DMS 273 (cell line): ENCODE data around the gene TPH2.

Experiments used
- DNase-seq: peaks from one replicate; lab custom pipeline; 2025; ENCODE audit not compliant: unreplicated experiment; lab: John Stamatoyannopoulos, UW

The TPH2 gene

DNA sequence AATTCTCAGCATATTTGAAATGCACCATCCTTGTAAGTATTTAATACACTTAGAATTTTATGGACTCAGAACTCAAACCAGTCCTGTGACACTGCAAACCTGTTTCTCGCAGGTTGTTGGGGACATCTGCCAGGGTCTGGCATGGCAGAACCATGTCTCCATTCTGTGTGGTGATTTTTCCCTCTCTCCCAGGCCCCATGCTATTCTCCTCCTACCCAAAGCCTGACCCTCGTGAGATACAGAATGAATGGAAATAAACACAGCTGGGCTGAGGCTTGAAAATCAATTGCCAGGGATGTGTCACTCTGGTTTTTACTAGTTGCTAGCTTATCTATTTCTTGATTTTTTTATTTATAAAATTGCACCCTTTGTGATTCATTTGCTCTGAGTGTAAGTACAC is 19.8 kb downstream of the TPH2 start:
- no peak for DNase-seq

- DNase-seq = no peak
Observed at GRCh38 chr12:71958993-71959578, 20.4 kb downstream of the TPH2 start.

DNA sequence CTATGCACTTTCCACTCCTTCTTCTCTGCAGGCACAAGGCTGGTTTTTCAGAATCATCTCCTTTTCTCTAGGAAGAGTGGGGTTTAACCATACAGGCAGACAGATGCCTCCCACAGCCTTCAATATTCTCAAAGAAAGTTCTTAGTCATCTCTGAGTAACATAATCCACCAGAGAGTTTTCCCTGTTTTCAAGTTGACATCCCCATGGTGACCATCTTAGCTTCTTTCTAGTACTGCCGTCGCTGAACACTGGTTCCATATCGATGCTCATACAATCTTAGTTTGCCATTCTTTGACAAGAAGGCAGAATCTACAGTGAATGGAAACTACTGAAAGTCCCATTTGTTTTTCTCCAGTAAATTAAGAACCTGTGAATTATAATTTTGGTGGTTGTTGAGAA is 28.6 kb downstream of the TPH2 start:
- no peak for DNase-seq

DNA sequence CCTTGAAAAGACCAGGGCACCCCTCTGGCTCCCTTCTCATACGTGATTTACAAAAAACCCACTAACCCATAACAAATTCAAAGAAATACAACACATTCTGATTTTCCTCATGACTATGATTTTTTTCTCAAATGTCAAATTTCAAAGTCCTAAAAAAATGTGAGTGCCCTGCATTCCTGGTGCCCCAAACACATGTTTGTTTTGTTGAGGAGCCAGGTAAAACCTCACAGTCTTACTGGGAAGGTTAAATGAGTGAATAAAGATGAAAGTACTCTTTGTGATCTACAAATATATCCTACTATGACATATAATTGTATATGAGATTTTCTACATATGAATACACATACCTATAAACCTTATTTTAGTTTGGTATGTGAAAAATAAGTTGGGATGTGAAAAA is 30.7 kb downstream of the TPH2 start:
- no peak for DNase-seq

DNA sequence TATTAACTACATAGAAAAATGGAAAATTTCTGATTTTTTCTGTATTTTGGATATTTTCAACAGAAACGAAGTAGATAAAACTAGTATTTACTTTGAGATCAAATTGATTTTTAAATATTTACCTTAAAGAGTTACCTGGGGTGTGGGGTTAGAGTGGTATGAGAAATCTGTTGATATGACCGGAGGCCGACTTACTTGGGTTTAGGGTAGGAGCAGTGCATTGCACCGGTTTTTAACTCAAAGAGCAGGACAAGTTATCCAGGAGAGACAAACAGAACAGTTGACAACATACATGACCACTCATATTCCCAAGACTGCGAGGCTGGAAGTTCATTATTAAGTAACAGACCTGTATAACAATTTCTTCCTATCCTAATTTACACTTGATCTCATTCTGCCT is 31.4 kb downstream of the TPH2 start:
- DNase-seq = no peak

DNA sequence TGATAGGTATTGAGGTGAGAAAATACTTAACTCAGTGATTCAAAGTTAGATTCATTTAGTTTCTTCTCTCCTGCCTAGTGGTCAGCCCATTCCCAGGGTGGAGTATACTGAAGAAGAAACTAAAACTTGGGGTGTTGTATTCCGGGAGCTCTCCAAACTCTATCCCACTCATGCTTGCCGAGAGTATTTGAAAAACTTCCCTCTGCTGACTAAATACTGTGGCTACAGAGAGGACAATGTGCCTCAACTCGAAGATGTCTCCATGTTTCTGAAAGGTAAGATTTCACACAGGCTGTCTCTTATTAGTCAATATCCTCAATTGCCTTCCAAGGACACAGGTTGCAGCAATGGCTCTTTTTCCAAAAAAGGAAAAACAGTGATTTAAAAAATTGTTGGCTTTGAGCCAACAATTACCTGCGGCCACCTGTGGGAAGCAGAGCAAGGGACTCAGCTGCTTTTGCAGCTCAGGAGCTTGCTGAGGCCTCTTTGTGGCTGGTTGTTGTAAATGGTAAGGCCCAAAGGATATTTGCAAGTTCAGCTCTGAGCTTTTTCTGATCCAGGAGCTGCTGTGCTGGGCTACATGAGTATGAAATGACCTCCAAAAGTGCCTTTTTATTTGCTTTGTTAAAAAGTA is 33.9 kb downstream of the TPH2 start:
- no peak for DNase-seq

GRCh38 chr12:71973687-71974086 is 35.0 kb downstream of the TPH2 start:
- no peak for DNase-seq

DNA sequence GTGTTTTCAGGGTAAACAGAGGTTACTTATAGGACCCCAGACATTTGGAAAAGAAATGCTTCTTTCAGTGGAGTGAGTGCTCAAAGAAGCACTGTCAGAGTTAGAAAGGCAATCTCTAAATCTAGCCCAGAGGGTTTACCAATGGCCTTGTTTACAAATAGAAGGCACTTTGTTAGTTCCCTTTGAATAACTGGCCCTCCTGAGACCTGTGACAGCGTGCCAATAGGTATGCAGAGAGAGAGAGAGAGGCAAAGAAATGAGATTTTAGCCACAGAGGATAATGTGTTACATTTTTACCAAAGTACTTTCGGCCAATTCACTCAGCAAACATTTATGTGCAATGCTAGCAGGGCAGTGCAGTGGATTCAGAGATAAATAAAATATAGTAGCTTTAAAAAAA is 41.9 kb downstream of the TPH2 start:
- no peak for DNase-seq

GRCh38 chr12:71981149-71981548 is 42.5 kb downstream of the TPH2 start:
- no peak for DNase-seq

GRCh38 chr12:71994715-71995114 is 56.1 kb downstream of the TPH2 start:
- no peak for DNase-seq

GRCh38 chr12:71999795-72000194 is 61.1 kb downstream of the TPH2 start:
- DNase-seq = no peak

DNA sequence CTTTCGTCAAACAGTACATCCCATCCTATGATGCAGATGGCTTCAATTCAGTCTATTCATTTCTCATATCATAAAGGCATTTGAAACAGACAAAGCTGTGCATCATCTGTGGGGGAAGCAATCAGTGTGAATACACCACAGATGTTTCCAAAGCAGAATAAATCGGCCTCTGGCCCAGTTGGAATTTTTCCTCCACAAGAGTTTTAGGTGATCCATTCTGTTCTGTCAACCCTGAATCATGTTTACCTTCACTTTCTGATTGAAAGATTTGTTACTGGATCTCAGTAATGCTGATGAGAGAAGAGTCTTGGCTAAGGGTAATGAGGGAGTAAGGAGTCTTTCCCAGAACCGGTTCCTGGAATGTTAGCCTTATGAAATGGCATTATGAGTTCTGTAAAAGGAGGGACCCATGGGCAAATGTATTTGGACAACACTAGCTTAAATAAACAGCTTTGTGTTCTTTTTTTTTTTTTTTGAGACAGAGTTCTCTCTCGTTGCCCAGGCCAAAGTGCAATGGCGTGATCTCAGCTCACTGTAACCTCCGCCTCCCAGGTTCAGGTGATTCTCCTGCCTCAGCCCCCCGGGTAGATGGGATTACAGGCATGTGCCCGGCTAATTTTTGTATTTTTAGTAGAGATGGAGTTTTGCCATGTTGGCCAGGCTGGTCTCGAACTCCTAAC is 62.5 kb downstream of the TPH2 start:
- no peak for DNase-seq

- DNase-seq = no peak
Observed at GRCh38 chr12:72006766-72007165, 68.1 kb downstream of the TPH2 start.

DNA sequence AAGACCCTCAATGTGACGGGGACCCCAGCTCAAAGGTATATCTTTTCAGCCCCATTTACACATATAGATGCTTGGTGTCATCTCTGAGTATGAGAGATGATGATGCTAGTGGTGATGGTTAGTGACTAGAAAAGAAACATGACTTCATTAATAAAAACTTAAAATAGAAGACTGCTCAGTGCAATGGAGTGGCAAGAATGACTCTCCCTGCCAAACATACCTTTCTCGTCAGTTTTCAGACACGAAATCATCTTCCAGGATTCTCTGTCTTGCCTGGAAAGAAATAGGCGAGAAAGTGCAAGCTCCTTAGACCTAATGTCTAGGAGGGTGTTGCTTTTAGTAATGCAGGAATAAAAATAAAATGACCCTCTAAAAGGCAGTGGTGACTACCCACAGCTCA is 71.7 kb downstream of the TPH2 start:
- DNase-seq = no peak

DNA sequence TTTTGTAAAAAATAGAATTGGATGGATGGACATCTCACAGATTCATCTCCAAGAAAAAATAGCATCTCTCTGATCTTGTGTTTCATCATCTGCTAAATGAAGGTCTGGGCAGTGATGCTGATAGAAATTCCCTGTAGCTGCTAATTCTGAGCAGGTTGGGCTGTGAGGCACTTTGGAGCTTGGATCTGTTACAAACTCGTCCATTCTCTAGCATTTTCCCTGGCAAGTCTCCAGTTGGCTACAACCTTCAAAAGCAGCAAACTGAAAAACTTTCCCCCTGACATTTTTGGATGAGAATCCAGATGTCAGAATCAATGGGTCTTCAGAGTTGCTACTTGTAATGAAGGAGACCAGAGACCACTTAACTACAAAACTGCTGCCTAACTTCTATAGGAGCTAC is 72.7 kb downstream of the TPH2 start:
- DNase-seq = no peak

- no peak for DNase-seq
Observed at GRCh38 chr12:72012874-72013273, 74.2 kb downstream of the TPH2 start.

DNA sequence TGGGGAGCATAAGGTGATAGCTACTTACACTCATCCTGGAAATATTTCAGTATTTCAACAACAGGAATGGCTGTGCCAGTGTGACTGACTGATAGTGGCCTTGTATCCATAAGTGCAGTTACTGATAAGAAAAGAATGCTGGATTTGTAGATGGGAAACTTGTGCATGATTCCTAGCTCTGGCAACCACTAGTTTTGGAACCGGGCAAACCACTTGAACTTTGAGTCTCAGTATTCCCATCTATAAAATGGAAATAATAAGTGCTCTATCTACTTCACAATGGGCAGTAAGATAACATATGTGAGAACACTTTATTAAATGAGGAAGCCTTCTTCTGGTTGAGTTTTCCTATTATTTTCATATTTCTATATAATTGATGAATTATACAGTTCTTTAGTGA is 77.2 kb downstream of the TPH2 start:
- no peak for DNase-seq

- DNase-seq = peak; percentile 81
Observed at GRCh38 chr12:72017054-72017651, 78.5 kb downstream of the TPH2 start.

DNA sequence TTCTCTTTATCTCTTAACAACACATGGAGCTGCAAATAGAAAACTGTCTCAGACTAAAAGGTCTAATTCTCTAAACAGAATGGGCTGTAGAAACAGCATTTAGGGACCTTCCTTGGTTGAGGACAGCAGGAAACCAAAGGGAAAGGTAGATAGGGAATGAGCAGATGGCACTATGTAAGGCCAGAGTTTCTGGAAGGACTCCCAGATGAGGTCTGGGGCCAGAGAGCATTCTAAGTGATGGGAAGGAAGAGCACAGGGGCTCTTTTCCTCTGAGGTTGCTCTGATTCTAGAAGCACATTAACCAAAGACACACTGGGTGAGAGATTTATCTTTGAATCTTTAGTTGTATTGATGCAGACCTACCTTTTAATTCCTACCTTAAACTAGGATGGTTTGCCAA is 79.4 kb downstream of the TPH2 start:
- DNase-seq = peak; percentile 26

DNA sequence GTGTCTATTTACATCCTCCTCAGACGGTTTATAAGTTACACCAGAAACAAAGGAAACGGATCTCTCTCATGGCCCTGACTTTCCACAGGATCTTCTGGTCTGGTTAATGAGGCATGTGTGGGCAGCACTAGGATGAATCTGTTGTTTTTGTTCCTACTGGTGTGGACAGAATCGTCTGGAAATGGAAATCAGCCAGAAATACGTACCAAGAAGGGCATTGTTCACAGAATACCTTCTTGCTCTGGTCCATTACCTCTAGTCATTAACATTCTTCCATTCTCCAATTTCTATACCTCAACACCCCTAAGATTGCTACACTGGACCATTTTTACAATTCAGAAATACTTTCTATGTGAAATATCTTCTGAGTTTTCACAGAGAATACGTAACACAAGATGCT is 86.0 kb downstream of the TPH2 start:
- no peak for DNase-seq

DNA sequence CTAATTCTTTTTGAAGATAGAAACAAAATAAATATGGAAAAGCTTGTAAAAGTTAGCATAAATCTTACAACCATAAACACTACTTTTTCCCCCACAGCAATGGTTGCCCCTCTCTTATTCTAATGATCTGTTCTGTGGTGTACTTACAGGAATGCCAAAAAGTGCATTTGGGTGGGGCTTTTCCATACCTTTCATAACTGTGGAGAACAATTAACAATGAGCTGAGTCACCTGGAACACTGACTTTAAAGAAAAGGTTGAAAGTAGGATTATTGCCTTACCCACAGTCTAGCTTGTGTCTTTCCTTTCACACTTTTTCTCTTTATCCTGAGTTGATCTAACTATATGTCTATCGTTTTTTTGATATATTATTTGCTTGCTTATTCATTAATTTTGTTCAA is 86.9 kb downstream of the TPH2 start:
- DNase-seq = no peak

DNA sequence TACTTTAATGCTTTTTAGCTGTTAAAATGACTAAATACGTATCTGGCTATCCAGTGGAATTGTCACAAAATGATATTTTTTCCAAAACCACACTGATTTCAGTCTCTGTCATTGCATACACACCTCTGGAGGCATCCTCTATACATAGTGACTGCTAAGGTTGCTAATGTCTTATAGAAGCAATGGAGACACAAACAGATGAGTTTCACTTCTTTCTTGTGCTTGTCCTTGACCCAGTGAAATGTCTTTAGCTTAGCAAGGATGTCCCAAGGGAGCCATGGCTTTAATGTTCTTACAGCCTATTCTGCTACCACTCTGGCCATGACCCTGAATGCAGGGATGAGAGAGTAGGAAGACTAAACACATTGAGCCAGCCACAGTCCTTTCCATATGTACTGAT is 90.3 kb downstream of the TPH2 start:
- DNase-seq = no peak
